AG09309 (cell line): ENCODE results near the gene ADGRF1.
"Not testable (repeated sequence)": the region's sequence is repeated elsewhere in the genome, so short reads cannot be mapped to it uniquely, and the experiment has no call there.

Experiments used
- DNase-seq: peaks from one replicate; pipeline ENCODE4 v3.0.0-alpha.2; 2010; ENCODE audit warnings: low read depth
- H3K4me3 ChIP-seq: 2 replicates; pipeline ENCODE4 v1.5.1; 2011; ENCODE audit warnings: mild to moderate bottlenecking, low read depth, low read length, moderate library complexity; ENCODE audit not compliant: control insufficient read depth
- TF ChIP-seq, protein P1 (sequence below): IDR thresholded peaks from 2 replicates; pipeline ENCODE4 v1.5.1; 2011; ENCODE audit warnings: mild to moderate bottlenecking, low read depth, low read length, inconsistent platforms; ENCODE audit not compliant: insufficient read depth, control insufficient read depth; ENCODE audit errors: missing control alignments

ADGRF1 gene

DNA sequence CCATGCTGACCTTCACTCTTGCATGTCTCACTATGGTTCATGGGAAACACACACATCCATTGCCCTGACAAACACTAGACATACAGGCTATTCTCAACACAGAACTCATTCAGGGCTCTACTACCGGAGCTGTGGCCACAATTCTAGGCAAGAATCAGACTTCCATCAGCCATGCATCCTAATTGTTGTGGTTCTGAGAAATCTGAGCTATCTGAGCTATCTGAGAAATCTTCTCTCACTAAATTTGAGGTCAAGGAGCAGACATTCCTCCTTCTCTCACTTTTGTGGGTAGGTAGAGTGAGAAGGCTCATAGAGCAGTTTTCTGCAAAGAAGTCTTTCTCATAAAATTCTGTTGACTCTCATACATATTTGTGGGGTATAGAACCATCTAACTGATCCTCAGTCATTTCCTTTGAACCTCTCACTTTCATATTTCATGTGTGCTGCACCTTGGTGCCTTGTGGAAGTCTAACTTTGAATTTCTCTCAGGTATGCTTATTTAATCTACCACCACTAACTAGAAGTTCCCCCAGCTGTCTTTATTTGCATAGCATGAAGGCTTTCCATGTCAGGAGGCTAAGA lies 43.6 kb downstream of the ADGRF1 start:
- H3K4me3 ChIP-seq = no peak overlapping the region
- no peak for DNase-seq
- TF ChIP-seq, protein P1, sequence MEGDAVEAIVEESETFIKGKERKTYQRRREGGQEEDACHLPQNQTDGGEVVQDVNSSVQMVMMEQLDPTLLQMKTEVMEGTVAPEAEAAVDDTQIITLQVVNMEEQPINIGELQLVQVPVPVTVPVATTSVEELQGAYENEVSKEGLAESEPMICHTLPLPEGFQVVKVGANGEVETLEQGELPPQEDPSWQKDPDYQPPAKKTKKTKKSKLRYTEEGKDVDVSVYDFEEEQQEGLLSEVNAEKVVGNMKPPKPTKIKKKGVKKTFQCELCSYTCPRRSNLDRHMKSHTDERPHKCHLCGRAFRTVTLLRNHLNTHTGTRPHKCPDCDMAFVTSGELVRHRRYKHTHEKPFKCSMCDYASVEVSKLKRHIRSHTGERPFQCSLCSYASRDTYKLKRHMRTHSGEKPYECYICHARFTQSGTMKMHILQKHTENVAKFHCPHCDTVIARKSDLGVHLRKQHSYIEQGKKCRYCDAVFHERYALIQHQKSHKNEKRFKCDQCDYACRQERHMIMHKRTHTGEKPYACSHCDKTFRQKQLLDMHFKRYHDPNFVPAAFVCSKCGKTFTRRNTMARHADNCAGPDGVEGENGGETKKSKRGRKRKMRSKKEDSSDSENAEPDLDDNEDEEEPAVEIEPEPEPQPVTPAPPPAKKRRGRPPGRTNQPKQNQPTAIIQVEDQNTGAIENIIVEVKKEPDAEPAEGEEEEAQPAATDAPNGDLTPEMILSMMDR = no peak

DNA sequence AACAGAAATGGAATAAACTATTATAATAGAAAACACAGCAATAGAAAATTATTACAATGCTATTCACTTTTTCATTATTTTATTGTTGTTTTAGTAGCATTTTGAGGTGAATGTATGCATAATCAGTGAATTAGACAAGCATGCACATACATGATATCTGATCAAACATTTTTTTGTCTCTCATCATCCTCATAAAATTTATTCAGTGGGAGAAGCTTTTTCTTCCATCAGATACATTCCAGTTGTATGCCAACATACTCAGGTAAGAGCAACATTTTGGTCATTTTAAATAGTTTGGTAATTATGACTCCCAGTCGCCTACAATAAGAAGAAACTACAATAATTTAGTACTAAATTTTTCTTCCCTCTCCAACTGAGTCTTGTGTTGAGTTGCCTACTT lies 44.5 kb downstream of the ADGRF1 start:
- no peak for DNase-seq
- TF ChIP-seq, protein P1 = no peak
- H3K4me3 ChIP-seq = no peak overlapping the region

DNA sequence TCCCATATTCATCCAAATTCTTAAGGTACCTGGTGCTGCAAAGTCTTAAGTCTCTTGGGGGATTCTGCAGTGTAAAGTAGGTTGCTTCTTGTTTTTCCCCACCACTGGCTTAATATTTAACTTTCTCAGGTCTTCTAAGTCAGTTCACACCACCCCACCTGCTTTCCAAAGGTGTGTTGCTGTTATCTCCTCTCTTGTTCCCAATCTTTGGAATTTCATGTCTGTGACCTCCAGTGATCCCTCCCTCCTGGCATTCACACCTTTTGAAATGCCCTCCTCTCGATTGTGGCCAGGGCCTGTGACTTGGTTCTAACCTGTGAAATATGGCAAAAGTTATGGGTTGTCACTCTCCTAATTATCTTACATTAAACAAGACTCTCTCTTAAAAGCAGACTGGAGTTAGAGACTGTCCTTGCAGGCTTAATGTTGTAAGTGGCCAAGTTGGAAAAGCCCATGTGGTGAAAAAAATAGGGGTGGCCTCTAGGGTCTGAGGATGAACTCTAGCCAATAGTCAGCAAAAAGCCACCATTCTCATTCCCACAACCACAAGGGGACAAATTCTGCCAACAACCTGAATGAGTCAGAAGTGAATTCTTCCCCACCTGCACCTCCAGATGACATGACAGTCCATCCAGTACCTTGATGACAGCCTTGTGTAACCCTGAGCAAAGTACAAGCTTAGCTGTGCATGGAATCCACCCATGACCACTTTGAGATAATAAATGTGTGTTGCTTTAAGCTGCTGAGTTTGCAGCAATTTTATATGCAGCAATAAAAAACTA lies 45.1 kb downstream of the ADGRF1 start:
- TF ChIP-seq, protein P1 = no peak
- H3K4me3 ChIP-seq = no peak overlapping the region
- DNase-seq = no peak

DNA sequence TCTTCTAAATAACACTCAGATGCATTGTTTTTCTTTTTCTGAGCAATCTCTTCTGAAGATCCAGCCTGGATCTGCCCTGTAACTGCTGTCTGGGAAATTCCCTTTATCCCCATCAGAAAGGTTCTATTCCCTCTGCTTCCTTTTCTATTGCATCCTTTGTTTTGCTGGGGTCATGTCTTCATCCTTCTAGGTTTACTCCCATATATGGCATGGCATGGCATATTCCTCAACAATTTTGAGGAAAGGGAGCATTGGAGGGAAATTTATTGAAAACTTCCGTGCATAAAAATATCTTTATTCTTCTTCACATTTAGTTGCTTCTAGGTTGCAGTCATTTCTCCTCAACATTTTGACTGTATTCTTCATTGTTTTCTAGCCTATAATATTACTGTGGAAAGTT lies 47.2 kb downstream of the ADGRF1 start:
- TF ChIP-seq, protein P1 = no peak
- DNase-seq = no peak
- H3K4me3 ChIP-seq = no peak overlapping the region

DNA sequence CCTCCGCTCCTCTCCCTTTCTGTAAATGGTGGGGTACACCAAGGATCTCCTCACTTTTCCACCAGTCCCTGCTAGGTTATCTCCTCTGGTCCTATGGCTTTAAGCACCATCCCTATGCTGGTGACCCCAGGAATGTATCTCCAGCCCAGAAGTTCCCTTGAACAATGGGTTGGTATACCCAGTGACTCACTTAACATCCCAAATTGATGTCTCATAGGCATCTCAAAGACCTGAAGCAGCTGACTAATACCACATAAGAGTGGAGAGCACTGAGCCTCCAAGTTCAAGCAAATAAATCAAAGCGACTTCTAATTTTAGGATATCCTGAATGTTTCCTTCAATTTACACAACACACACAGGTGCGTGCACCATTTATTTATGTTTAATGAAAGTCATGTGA lies 48.3 kb downstream of the ADGRF1 start:
- H3K4me3 ChIP-seq = no peak overlapping the region
- DNase-seq = peak; percentile 65
- TF ChIP-seq, protein P1 = no peak

DNA sequence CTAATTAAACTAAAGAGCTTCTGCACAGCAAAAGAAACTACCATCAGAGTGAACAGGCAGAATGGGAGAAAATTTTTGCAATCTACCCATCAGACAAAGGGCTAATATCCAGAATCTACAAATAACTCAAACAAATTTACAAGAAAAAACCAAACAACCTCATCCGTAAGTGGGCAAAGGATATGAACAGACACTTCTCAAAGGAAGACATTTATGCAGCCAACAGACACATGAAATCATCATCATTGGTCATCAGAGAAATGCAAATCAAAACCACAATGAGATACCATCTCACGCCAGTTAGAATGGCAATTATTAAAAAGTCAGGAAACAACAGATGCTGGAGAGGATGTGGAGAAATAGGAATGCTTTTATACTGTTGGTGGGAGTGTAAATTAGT lies 49.7 kb downstream of the ADGRF1 start:
- H3K4me3 ChIP-seq, DNase-seq: not testable (repeated sequence)

DNA sequence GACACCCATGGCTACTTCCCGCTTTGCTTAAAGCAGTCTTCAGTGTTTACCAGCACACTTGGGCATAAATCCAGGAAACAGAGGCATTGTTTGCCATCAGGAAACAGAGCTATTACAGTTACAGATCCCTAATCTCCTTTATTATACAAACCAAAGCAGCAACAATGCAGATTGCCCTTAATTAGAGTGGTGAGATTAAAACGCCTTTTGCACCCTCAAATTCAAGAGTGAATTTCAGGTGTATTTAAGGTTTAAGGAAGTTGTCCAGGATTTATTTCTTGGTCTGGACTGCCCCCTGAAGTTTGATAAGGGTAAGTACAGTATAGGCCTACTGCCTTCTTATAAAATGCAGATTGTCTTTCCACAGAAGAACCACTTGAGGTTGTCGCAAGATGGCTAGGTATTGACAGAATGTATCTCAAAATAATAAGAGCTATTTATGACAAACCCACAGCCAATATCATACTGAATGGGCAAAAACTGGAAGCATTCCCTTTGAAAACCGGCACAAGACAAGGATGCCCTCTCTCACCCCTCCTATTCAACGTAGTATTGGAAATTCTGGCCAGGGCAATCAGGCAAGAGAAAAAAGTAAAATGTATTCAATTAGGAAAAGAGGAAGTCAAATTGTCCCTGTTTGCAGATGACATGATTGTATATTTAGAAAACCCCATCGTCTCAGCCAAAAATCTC lies 51.2 kb downstream of the ADGRF1 start:
- TF ChIP-seq, protein P1 = peak; percentile 50
- not testable (repeated sequence) for H3K4me3 ChIP-seq, DNase-seq
